MM.1S (cell line): ENCODE measurements around the gene RHOF.

ENCODE experiments used
- CTCF ChIP-seq: fragments of 300-600 bp; sonication (generic); IDR thresholded peaks from 2 replicates; pipeline ENCODE4 v1.5.1; 2016; ENCODE audit warnings: antibody characterized with exemption, low read length, mixed read lengths
- EZH2phosphoT487 ChIP-seq: fragments of 300-600 bp; sonication (generic); IDR thresholded peaks from 2 replicates; pipeline ENCODE4 v1.6.1; 2018; ENCODE audit warnings: antibody characterized with exemption, low read length

GRCh38 chr12:121792607-121793439, 665 bp downstream of the RHOF start:
- TF ChIP-seq CTCF: no peak
- TF ChIP-seq EZH2phosphoT487: no peak
